Sciatic nerve (tissue), 2 donors: ENCODE measurements around the gene TTC9B. TPM values are rescaled to one million over a fixed set of nuclear protein-coding genes. Genes with fewer than 3 reads are reported as not detected.
"Not testable (repeated sequence)": the region's sequence is repeated elsewhere in the genome, so short reads cannot be mapped to it uniquely, and the experiment has no call there.

Source experiments
- ATAC-seq: fragments of 200-7000 bp; cut with Tn5 transposase; one replicate; pipeline ENCODE4 v1.9.1; 2020; ENCODE audit warnings: mild to moderate bottlenecking, moderate library complexity
- DNase-seq: peaks from one replicate; pipeline ENCODE4 v3.0.0-alpha.2; 2020; ENCODE audit warnings: low spot score
- intact Hi-C: fragments of 100-400 bp; cut with DNase I; formaldehyde crosslinking; loops from one replicate; pipeline ENCODE4 v1.14.2; 2022
- total RNA-seq: library from RNA; stranded (reverse); fragmentation: NEBNext Ultra II Directional; extraction: Animal tissue kit (Norgen Biotek cat#: 25700); gene quantifications from one replicate; pipeline ENCODE4 v1.2.1, GENCODE V29; 2021
- donor health status: DM: no; HTN: no; CAD: no.
- donor health status: DM: no; HTN: no; CAD: no.

Gene TTC9B
- total RNA-seq, 1 donor from 2014 or later, result not detected

DNA sequence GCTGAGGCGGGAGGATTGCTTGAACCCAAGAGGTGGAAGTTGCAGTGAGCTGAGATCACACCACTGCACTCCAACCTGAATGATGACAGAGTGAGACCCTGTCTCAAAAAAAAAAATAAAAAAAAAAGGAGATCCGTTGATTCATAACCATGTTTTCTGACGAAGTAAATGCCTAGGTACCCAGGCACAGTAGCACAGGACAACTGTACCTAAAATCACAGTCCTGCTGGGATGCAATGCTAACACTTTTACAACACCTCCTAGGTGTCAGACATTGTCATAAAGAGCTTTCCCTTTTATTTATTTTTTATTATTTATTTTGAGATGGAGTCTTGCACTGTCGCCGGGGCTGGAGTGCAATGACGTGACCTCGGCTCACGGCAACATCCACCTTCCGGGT is 2.5 kb upstream of the TTC9B start:
- ATAC-seq (no peak), DNase-seq (no peak)
- intact Hi-C loops, result no loop called here

DNA sequence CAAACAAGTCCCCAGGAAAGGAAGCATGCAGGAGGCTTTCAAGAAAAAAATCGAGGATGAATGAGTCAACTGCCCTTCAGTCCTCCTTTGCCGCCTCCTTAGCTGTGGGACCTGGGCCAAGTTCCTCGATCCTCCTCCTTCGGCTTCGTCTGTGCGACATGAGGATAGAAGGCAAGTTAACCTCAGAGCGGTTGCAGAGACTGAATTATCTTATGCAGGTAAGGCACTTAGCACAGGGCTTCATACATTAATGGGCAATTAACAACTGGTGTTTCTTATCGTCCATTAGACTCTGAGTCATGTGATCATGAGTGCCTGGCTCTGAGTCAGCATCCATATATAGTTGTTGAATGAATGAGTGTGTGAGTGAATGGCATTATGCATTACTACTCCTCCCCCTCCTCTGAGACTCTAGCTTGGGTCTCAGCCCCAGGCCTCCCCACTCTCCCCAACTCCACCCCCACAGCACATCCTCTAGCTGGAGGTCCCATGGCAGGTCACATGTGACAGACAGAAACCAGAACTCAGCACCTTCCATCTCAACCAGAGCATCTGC is 1.6 kb upstream of the TTC9B start:
- no peak for DNase-seq
- intact Hi-C loops, result no loop called here
- no peak for ATAC-seq

DNA sequence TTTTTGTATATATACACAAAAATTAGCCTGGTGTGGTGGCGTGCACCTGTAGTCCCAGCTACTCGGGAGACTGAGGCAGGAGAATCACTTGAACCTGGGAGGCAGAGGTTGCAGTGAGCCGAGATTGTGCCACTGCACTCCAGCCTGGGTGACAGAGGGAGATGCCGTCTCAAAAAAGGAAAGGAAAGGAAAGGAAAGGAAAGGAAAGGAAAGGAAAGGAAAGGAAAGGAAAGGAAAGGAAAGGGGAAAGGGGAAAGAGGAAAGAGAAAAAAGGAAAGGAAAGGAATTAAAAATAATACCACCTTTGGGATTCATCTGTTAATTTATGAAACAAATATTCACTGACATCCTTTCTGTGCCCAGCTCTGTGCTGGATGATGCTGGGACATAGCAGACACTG is 845 bp upstream of the TTC9B start:
- intact Hi-C loops, result not testable (repeated sequence)

DNA sequence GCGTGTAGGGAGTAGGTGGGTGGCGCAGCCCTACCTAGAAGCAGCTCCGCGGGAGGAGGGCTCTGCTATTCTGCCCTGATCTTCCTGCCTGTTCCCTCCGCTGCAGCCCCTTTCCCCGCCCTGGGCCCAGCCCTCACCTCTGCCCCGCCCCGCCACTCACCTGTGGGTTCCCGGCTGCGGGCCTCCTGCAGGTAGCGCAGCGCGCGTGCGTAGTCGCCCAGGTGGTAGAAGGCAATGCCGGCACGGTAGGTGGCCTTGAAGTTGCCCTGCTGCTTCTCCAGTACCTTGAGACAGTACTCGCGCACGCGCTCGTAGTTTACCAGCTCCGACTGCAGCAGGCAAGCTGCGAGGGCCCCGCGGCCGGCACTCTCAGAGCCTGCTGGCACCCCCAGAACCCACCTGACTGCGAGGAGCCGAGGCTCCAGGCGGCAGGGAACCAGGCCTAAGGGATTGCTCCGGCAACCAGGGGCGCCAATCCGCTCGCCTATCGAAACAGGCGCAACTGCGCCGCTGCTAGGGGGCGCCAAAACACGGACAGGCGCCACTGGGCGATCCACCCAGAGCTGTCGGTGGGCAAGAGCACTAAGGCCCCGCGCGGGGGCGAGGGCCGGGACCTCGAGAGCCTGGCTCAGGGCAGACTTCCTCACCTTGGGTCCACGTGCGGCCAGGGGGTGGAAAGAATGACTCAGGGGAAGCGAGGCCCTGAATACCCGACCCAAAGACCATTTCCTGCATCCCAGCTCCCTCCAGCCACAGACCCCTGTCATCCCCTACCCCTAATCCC is 965 bp downstream of the TTC9B start:
- no peak for ATAC-seq
- DNase-seq, result no peak
- intact Hi-C loops, result no loop called here

More for the DNA sequence above, 845 bp upstream of the TTC9B start:
- not testable (repeated sequence) for DNase-seq, ATAC-seq

DNA sequence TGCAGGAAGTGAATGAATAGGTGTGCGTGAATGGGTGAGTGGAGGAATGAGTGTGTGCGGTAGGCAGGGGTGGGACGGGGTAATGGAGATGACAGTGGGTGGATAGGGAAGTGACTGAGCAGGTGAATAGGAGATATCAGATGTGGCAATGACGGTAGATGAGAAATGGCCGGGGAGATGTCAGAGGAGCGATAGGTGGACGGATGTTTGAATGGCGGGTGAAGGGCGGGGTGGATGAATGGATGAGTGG is 1.5 kb downstream of the TTC9B start:
- intact Hi-C loops, result no loop called here
- DNase-seq, result no peak
- no peak for ATAC-seq

DNA sequence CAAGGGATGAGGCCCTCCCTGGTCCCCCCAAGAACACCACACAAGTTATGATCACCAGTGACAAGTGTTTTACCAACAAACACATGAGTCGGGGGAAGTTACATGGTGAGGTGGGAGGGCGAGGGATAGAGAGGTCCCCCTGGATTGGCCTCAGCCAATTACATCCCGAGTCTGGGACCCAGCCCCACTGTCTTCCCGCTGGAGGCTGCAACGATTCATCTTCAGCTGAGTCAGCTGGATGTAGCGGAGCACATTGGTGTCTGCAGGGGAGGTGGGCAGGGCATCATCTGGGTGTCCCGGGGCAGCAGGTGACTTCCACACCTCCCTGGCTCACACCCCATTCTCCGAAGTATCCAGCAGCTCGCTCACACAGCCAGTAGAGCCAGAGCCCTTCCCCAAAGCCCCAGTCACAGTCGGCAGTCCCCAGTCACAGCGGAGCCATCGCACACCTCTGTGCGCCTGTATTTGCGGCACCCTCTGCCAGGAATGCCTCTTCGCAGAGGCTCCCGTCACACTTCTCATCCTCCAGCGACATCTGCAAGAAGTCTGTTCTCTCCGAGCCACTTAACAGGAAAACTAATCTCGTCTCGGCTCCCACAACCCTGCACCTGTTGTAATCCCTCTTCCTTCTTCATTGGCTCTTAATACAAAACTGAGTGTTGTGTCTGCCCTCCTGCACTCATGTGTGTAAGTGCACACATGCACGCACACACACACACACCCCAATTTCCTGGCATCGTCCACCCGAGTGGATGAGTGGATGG is 2.0 kb downstream of the TTC9B start:
- DNase-seq (no peak), ATAC-seq (no peak)
- intact Hi-C loops, result no loop called here

DNA sequence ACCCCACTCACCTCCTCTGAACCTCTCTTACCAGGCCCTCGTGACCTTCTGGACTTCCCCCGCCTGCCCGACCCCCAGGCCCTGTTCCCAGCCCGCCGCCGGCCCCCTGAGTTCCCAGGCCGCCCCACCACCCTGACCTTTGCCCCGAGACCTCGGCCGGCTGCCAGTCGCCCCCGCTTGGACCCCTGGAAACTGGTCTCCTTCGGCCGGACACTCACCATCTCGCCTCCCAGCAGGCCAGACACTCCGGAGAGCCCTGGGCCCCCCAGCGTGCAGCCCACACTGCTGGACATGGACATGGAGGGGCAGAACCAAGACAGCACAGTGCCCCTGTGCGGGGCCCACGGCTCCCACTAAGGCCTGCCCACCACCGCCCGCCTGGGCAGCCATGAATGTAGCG is 3.2 kb downstream of the TTC9B start:
- intact Hi-C loops, result no loop called here

DNA sequence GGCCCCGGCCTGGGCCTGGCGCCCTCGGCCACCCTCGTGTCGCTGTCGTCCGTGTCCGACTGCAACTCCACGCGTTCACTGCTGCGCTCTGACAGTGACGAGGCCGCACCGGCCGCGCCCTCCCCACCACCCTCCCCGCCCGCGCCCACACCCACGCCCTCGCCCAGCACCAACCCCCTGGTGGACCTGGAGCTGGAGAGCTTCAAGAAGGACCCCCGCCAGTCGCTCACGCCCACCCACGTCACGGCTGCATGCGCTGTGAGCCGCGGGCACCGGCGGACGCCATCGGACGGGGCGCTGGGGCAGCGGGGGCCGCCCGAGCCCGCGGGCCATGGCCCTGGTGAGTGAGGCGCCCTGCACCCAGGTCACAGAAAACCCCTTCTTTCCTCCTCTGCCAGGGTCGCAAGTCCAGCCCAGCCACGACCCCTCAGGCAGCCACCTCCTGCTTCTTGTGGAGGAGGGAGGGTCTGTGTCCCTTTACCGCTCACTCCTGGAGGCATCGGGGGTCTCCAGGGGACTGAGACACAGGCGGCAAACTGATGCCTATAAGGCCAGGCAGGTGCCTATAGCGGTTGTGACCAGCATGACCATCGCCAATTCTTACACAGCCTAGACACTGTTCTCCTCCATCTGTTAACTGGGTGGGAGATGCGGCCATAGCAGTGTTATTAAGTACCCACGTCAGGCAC is 4.2 kb downstream of the TTC9B start:
- ATAC-seq (no peak), DNase-seq (no peak)
- intact Hi-C loops, result no loop called here

More for the DNA sequence above, 3.2 kb downstream of the TTC9B start:
- no peak for ATAC-seq
- no peak for DNase-seq

DNA sequence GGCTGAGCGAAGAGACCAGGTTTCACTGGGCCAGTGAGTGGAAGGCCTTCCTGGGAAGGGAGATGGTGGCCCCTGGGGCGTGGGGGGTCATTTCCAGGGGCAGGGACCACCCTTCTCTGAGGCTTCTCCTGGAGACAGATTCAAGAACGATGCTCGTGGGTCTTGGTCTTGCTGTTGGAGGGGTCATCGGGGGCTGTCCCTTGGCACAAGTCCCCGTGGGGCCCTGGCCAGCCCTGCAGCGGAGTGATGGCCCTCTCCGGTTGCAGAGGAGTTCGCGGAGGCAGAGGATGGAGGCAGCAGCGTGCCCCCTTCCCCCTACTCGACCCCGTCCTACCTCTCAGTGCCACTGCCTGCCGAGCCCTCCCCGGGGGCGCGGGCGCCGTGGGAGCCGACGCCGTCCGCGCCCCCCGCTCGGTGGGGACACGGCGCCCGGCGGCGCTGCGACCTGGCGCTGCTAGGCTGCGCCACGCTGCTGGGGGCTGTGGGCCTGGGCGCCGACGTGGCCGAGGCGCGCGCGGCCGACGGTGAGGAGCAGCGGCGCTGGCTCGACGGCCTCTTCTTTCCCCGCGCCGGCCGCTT is 4.8 kb downstream of the TTC9B start:
- no peak for DNase-seq
- no peak for ATAC-seq
- intact Hi-C loops, result no loop called here

DNA sequence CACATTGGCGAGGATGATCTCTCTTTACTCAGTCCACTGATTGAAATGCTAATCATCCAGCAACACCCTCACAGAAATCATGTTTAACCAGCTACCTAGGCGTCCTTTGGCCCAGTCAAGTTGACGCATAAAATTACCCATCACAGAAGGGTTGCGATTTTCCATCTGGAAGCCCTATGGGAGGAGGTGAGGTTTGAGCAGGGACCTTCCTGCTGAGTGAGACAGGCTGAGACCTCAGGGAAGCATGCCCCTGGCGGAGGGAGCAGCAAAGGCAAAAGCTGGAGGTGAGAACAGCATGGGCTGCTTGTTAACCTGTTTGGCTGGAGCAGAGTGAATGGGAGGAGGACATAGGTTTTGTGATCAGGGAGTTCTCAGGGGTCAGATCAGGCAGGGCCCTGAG is 7.3 kb downstream of the TTC9B start:
- ATAC-seq, result no peak
- intact Hi-C loops, result no loop called here
- DNase-seq, result no peak

DNA sequence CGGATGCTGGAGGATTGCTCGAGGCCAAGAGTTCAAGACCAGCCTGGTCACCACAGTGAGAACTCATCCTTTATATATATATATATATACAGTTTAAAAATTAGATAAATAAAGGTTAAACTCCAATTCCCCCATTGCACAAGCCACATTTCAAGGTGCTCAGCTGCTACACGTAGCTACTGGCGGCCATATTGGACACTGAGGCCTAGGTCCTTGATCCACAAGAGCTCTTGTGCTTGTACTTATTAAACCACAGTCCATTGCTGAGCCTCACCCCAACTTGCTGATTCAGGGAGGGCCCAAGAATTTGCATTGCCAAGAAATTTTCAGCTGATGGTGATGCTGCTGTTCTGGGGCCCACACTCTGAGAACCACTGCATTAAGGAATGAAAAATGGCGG is 9.6 kb downstream of the TTC9B start:
- intact Hi-C loops, result no loop called here
- DNase-seq (no peak), ATAC-seq (no peak)

DNA sequence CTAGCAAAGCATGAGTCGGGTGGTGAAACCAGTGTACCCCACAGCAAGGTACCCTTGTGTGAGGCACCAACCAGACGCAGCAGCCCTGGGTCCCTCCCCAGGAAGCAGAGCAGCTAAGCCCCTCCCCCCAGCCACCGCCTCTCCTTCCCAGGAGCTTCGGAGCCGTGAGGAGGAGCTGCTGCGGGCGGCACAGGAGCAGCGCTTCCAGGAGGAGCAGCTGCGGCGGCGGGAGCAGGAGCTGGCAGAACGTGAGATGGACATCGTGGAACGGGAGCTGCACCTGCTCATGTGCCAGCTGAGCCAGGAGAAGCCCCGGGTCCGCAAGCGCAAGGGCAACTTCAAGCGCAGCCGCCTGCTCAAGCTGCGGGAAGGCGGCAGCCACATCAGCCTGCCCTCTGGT is 12.4 kb downstream of the TTC9B start:
- intact Hi-C loops, result no loop called here
- ATAC-seq (no peak), DNase-seq (no peak)

DNA sequence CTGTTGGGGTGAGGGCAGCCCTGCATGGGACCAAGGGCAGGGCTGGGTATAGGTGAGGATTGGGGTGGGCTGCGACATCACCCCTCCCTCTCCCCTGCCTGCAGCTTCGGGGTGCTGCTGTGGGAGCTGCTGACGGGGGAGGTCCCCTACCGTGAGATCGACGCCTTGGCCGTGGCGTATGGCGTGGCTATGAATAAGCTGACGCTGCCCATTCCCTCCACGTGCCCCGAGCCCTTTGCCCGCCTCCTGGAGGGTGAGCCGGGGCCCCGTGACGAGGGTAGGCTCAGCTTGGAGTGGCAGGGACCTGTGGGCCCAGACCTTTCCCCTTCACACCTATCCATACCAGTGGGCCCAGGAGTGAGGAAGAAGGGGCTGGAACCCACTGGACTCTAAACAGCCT is 13.8 kb downstream of the TTC9B start:
- intact Hi-C loops, result no loop called here
- no peak for DNase-seq
- ATAC-seq, result no peak

DNA sequence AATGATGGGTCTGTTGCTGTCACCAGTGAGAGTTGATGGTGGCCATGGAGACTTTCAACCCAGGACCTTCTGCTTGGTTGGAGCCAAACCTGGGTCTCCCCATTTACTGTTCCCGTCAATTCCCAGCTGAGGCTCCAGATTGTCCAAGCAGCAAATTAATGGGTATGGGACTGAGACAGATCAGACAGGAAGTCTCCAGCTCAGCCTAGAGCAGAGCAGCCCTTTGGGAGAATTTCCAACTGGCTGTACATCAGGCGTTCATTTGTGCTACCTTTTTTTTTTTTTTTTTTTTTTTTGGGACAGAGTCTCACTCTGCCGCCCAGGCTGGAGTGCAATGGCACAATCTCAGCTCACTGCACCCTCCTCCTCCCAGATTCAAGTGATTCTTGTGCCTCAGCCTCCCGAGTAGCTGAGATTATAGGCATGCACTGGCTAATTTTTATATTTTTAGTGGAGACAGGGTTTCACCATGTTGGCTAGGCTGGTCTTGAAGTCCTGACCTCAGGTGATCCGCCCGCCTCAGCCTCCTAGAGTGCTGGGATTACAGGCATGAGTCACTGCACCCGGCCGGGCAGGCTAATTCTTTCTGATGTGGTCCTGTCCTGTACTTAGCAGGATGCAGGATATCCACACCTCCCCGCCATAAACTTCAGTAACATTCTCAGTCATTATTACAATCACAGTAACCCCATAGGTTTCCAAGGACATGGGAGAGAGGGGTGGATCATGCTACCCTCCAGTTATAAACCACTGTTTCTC is 17.7 kb downstream of the TTC9B start:
- ATAC-seq (no peak), DNase-seq (no peak)
- intact Hi-C loops, result no loop called here

DNA sequence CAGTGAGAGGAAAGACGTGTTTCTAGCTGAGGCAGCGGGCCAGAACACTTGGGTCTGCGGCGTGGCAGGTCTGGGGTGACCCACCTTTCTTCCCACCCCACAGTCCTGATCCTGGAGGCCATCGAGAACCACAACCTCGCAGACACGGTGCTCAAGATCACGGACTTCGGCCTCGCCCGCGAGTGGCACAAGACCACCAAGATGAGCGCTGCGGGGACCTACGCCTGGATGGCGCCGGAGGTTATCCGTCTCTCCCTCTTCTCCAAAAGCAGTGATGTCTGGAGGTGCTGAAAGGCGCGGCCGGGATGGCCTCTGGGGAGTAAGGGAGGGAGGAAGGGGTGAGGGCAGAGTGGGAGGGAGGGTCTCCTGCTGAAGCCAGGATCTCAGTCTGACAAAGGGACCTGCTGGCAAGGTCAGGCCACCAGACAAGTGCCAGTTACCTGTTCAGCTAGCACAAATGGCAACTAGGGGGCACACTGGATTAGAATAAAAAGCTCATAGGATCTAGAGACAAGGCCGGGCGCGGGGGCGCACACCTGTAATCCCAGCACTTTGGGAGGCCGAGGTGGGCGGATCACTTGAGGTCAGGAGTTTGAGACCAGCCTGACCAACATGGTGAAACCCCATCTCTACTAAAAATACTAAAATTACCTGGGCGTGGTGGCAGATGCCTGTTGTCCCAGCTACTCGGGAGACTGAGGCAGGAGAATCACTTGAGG is 19.8 kb downstream of the TTC9B start:
- DNase-seq (no peak), ATAC-seq (no peak)
- intact Hi-C loops, result no loop called here

DNA sequence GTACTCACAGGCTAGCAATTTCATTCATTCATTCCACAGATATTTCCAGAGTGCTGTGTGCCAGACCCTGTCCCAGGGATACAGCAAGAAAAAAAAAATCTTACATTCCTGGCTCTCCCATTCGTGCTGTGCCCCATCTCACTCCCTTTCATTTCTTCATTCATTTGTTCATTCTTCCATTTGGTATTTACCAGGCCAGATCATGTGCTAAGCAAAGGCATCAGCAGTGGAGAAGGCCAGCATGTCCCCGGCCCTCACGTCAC is 24.7 kb downstream of the TTC9B start:
- DNase-seq (no peak), ATAC-seq (no peak)
- intact Hi-C loops, result no loop called here

DNA sequence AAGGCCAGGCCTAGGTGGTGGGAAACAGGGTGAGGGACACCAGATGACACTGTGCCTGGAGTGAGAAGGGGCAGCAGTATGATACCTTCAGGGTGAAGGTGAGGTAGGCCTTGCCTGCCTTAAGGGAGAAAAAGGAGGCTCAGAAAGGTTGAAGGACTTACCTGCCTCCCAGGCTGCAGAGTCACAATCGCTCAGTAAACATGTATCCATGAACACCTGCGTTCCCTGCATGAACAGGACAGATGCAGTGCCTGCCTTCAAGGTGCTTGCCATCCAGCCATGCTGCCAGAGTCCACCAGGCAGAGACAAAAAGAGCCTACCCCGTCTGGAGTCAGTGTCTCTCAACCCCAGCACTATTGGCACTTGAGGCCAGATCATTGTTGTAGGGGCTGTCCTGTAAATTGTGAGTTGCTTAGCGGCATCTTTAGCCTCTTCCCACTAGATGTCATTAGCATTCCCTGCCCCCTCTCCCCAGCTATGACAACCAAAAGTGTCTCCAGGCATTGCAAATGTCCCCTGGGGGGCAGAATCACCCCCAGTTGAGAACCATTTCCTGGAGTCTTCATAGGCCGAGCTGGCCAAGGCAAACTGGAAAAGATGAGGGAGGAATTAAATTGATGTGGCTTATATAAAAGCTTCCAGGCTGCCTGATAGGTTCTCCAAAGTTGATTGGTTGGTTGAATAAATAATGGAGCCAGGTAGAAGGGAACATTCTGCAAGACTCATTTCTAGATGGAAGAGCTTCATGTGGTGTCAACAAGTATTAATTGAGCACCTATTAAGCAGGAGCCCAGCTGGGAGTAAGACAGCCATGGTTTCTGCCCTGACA is 25.2 kb downstream of the TTC9B start:
- ATAC-seq (no peak), DNase-seq (no peak)
- intact Hi-C loops, result no loop called here
